Activated CD8-positive, alpha-beta memory T cell treated with anti-CD3 and anti-CD28 coated beads for 36 hours (primary cell): ENCODE results near the gene EDIL3. TPM values are rescaled to one million over a fixed set of nuclear protein-coding genes. Genes with fewer than 3 reads are reported as not detected.
"Not testable (repeated sequence)": the region's sequence is repeated elsewhere in the genome, so short reads cannot be mapped to it uniquely, and the experiment has no call there.

Experiments used
- CTCF ChIA-PET: fragments of 350-600 bp; sonication (Branson Sonifier 250); formaldehyde crosslinking; loops from one replicate; lab custom pipeline; 2021; ENCODE audit warnings: antibody characterized with exemption; lab: Charles Lee
- POLR2A ChIA-PET: fragments of 350-600 bp; sonication (Branson Sonifier 250); formaldehyde crosslinking; loops from one replicate; lab custom pipeline; 2021; ENCODE audit warnings: antibody characterized with exemption; lab: Charles Lee
- total RNA-seq, 2 experiments: library from RNA; stranded (reverse); gene quantifications; one replicate each; pipeline ENCODE4 v1.2.3, GENCODE V29; 2021

EDIL3 gene
- total RNA-seq, 2 experiments from 2014 or later = not detected

DNA sequence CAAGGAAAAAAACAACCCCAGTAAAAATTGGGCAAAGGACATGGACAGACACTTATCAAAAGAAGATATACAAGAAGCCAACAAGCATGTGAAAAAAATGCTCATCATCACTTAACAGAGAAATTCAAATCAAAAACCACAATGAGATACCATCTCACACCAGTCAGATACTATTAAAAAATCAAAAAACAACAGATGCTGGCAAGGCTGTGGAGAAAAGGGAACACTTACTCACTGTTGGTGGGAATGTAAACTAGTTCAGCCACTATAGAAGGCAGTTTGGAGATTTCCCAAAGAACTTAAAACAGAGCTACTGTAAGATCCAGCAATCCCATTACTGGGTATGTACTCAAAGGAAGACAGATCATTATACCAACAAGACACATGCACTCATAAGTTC lies 157.4 kb downstream of the EDIL3 start:
- POLR2A ChIA-PET = no interaction called here
- CTCF ChIA-PET = no interaction called here

DNA sequence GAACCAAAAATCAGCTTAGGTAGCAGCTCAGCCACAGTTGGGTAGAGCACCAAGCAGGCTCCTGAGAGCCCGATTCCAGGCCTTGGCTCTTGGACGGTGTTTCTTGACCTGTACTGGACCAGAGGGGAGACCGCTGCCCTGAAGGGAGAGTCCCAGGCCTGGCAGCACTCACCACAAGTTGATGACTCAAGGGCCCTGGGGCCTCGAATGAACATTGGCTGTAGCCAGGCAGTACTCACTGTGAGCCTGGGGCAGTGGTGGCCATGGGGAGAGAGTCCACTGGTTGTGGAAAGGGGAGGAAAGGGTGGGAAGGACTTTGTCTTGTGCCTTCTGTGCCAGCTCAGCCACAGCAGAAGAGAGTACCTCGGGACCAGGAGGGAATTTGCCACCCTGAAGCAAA lies 166.1 kb downstream of the EDIL3 start:
- ChIA-PET CTCF (no interaction called here), POLR2A (no interaction called here)

DNA sequence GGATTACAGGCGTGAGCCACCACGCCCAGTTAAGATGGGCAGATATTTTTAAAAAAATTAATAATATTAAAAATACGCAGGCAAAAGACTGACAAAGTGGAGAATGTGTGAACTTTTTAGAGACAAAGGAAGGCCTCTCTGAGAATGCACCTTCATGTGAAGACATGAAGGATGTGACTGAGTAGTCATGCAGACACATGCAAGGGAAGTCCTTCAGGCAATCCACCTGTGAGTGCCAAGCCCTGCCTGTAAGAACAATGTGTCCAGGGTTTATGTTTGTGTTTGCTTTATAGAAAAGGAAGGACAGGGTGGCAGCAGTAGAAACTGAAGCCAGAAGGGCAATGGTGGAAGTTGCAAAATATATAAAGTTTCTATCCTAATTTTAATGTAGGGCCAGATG lies 169.2 kb downstream of the EDIL3 start:
- ChIA-PET POLR2A (no interaction called here), CTCF (no interaction called here)

DNA sequence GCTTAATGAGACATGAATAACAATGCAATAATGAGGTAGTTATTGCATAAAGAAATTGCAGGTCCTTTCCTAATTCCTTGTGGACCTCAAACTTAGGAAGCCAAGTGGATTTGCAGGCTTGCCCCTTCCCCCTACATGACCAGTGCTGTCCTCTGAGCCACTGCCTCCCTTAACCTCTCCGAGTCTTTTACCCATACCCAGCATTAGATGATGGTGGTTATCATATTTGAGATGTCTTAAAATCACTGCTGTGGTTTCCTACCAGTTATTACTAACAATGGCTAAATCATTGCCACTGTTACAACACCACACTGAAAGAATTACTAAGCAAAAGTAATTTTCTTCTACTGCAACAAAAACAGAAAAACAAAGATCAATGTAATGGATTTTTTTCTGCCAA lies 170.8 kb downstream of the EDIL3 start:
- CTCF ChIA-PET = no interaction called here

DNA sequence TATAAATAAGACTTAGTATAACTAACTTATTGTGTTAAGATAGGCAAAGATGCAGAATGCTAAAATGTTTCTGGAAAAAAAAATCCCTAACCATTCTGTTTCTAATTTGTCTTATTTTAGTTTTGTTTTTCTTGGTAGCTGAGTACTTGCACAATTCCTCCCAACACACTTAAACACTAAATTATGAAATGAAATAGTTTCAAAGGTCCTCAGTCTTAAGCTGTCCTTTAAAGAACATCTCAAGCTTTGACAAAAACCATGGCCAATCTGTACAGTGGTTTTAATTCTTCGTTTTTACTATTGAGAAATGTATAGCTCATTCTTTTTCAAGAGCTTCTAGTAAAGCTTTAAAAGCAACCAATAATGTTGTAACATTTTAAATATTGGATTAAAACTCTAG lies 171.5 kb downstream of the EDIL3 start:
- CTCF ChIA-PET = no interaction called here
- POLR2A ChIA-PET = no interaction called here

More for the DNA sequence above, 170.8 kb downstream of the EDIL3 start:
- POLR2A ChIA-PET = no interaction called here

DNA sequence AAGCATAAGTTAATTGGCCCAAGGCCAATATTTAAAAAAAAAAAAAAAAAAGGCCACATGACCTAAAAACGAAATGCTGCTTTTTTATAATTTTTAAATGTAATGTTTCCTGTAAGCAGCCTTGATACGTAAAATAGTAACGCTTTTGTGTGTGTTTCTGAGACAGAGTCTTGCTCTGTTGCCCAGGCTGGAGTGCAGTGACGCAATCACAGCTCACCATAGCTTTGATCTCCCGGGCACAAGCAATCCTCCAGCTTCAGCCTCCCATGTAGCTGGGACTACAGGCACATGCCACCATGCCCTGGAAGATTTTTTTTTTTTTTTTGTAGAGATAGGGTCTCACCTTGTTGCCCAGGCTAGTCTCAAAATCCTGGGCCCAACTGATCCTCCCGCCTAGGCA lies 179.9 kb downstream of the EDIL3 start:
- ChIA-PET CTCF (no interaction called here), POLR2A (no interaction called here)

DNA sequence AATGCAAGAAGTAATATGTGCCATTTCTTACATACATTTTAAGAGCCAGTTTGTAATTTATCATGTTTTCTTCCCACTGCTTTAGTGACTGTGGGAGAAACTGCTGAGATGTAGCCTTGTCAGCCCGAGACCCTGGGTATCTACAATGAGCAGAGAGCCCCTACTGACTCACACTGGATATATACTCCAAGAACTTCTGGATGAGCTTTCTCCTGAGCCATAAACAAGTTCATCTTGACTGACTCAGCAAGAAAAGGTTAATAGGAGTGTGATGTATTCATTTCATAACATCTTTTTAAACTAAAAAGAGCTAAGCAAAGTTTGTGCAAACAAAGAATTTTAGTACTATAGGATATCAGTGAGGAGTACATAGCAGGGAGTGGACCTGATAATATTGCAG lies 182.5 kb downstream of the EDIL3 start:
- ChIA-PET POLR2A (no interaction called here), CTCF (no interaction called here)

DNA sequence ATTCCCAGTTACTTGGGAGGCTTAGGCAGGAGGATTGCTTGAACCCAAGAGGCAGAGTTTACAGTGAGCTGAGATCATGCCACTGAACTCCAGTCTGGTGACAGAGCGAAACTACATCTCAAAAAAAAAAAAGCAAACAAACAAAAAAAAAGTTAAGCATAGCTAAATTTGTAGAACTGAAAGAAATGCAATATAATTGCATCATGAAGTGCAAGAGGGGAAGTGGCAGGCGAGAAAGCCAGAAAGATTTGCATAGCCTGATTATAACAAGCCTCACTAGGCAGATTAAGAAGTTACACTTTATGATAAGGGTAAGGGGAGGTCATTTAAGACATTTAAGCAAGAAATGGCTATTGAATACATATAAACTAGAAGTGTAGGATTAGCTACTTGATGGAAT lies 187.1 kb downstream of the EDIL3 start:
- POLR2A ChIA-PET = no interaction called here
- CTCF ChIA-PET = no interaction called here

DNA sequence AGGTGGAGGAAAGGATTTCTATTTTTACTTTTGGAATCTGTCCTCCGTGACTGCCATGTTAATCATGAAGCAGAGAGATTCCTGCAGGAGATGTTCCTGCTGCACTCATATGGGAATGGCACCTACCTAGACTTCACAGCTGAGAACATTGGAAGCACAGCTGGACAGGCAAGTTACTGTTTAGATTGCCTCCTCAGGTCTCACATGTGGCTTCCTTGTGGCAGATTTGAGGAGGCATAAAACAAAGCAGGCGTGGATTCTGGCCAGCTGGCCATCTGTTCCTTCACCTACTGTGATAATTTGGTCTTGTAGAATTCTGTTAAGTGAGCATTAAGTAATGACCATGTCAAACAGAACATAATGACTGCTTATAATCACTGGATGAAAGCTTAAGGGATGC lies 193.4 kb downstream of the EDIL3 start:
- ChIA-PET POLR2A (no interaction called here), CTCF (no interaction called here)

DNA sequence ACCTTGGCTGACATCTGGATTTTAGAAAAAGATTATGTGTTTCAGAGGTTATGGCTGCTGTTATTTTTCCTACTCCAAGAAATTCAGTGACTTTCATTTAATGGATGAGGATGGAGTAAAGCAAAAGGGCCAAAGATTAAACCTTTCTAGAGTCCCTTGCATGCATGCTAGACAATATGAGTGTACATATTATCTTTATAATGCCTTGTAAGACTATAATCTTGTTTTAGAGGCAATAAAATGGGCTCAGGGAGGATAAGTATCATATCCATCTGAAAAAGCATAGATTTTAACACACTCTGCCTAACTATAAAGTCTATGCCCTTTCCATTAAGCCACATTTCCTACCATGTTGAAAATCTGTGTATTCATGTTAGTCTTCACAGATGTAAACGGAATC lies 199.8 kb downstream of the EDIL3 start:
- CTCF ChIA-PET = no interaction called here
- POLR2A ChIA-PET = no interaction called here

DNA sequence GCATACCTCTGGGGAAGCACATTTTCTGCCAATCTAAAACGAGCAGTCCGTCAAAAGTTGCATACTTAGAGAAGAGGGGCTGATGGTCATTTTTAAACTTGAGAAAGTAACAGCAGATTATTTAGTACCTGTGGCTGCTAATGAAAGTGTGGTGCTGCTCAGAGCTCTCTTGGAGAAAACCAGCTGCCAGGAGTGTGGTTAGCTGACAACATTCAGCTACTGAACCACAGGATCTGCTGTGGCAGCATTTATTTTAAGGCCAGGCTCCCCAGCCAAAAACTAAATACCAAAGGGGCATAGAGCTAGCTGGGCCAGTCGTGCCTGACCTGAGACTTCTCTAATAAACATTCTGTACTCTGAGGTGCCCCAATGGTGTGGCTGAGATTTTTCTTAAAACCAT lies 203.6 kb downstream of the EDIL3 start:
- POLR2A ChIA-PET = no interaction called here
- CTCF ChIA-PET = no interaction called here

DNA sequence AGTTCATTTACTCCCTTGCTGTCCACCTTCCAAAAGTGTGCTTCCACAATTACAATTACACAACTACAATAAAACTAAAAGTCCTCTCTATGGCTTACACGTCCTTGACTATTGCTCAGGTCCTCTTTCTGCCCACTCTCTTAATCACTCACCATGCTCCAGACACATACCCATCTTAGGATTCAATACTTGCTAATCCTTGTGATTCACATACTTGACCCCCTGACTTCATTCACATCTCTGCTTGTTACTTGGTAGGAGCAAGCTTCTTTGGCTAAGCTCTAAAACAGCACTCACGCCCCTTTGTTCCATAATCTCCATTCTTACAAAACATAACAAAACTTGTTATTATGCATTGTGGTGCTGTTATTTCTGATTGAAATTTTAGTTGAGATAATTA lies 215.8 kb downstream of the EDIL3 start:
- POLR2A ChIA-PET = no interaction called here
- CTCF ChIA-PET = no interaction called here

DNA sequence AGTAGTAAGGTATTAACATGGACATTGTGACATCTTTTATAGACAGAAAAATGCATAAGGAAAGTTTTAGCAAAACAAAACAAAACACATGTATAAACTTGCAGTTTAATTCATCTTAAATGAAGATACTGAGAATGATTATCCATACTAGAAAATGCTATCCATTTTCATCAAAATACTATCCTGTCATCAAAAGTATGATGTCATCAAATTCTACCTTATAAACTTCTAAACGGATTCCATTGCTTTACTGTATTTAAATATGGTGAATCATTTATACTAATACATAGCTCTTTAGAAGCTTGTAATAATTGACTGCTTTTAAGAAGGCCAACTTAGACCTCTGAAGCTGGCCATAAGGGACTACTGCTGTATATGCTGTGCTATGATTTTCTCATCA lies 221.0 kb downstream of the EDIL3 start:
- POLR2A ChIA-PET = no interaction called here
- CTCF ChIA-PET = no interaction called here

DNA sequence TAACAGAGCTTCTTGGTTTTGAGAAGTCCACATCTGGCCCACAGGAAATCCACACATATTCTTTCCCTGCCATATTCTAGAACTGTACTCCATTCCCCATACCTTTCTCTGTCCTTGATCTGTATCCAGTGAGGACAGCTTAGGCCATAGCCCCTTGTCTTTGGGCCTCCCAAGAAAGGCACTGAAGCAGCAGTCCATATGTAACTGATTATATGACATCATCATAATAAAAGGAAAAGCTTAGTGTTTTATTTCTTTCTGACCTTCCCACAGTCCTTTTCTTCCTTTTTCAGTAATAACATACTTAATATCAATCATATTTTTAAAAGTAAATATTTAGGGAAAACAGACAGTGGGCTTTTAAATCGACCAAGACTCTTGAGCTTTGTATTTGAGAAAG lies 222.0 kb downstream of the EDIL3 start:
- ChIA-PET POLR2A (no interaction called here), CTCF (no interaction called here)

DNA sequence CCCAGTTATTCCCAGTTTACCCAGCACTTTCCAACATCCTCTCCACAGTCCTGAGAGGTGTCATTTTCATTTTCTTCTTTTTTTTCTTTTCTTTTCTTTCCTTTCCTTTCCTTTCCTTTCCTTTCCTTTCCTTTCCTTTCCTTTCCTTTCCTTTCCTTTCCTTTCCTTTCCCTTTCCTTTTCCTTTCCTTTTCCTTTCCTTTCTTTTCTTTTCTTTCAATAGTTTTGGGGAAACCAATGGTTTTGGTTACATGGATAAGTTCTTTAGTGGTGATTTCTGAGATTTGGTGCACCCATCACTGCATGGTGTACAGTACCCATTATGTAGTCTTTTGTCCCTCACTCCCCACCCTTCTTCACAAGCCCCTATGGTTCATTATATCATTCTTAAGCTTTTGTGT lies 224.0 kb downstream of the EDIL3 start:
- POLR2A ChIA-PET, CTCF ChIA-PET: not testable (repeated sequence)

DNA sequence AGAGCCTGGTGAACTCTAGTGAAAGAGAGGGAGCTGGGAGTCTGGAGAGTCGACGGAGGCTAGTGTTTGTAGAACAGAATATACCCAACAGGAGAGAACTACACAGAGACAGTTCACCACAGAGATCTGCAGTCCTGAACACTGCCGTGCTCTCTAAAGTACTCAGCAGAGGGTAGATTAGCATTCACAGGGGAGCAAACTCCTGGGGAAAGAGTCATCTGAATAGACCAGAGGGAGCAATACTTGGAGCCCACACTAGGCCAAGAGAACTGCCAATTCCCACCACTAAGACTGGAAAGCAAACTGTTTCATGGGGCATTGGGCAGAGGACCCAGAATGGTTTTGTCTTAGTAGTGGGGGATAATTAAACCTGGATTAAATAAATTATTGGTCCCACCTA lies 235.6 kb downstream of the EDIL3 start:
- POLR2A ChIA-PET = no interaction called here

DNA sequence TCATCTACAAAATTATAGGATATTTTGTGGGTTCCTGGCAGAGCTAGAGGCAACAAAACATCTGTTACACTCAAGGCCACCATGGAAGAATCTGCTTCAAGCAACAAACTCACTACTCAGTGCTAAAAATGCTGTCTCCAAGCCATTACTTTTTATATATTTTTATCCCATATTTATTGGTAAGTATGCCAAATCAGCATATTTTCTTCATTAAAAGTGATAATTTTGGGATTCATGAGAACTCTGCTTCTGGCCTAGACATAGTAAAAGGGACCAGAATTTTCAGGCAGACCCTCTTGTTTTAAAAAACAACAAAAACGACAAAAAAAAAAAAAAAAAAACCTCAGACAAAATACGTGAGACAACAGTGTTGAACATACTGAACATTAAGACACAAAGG lies 236.0 kb downstream of the EDIL3 start:
- CTCF ChIA-PET = no interaction called here
- POLR2A ChIA-PET = no interaction called here

More for the DNA sequence above, 235.6 kb downstream of the EDIL3 start:
- CTCF ChIA-PET = no interaction called here

DNA sequence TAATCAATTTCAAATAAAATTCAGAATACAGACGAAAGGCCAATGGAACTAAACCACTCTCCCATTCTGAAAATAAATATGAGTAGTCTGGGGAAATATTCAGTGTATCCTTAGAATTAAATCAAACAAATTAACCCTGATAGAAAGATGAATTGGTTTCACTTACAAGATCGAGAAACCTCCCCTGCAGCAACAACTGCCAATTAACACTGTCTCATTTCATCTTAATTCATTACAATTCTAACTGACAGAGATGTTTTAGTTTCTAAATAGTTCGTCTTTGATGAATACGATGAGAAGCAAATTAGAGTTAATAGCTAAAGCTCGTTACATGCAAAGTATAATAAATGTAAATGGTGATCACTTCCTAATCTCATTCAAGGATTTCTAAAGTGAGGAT lies 247.1 kb downstream of the EDIL3 start:
- POLR2A ChIA-PET = no interaction called here
- CTCF ChIA-PET = no interaction called here

DNA sequence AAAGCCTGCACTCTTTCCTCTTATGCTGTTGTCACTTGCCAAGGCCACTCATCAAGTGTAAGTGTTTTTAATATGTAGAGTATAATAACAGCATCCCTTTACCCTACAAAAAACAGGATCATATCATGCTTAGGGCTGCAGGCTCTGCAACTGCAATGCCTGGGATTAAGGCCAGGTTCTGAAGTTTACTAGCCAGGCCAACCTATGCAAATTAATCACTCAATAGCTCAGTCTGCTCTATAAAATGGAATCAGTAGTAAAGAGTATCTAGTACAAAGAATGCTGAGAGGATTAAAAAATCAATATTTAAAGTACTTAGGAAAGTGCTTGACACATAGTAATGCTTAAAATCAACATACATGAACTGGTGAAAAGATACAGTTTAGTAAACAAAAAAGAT lies 253.3 kb downstream of the EDIL3 start:
- ChIA-PET CTCF (no interaction called here), POLR2A (no interaction called here)

DNA sequence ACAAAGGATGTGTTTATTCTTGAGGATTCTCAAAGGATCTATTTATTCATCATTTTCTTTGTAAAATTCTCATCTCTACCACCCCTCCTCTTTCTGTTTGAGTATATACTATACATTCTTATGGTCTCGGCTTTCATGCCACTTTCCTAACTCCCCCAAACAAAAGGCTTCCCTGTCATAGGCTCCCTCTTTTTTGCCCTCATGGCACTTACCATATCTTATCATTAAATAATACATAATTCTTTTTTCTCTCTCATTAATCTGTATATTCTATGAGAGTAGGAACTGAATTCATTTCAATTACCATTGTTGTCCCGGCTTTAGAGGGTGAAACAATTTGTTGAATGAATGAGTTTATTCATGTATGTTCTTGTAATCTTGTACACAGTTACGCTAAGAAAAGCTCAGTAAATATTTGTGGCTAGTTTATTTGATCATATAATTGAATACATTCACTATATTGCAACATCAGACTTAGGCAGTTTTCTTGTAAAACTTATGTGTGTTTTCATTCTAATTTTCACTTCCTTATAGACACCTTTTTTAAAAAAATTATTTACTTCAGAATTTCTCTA lies 254.6 kb downstream of the EDIL3 start:
- POLR2A ChIA-PET = no interaction called here

DNA sequence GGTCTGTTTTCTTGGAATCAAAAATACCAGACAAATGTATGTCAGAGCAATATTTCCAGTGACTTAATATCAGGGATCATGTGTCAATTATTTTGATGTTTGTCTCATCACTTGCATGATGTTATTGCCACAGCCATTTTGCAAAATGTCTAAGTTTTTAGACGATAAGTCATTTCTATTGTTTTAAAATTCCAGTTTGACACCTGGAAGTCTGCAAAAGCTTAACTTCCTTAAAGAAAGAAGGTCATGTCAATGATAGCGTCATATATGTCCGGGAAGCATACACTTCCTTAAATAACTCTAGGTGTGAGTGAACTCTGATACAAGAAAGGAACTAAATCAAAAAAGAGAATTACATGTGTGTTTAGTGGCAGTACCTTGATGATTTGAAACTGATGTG lies 259.5 kb downstream of the EDIL3 start:
- POLR2A ChIA-PET = no interaction called here
- CTCF ChIA-PET = no interaction called here

More for the DNA sequence above, 254.6 kb downstream of the EDIL3 start:
- CTCF ChIA-PET = no interaction called here

DNA sequence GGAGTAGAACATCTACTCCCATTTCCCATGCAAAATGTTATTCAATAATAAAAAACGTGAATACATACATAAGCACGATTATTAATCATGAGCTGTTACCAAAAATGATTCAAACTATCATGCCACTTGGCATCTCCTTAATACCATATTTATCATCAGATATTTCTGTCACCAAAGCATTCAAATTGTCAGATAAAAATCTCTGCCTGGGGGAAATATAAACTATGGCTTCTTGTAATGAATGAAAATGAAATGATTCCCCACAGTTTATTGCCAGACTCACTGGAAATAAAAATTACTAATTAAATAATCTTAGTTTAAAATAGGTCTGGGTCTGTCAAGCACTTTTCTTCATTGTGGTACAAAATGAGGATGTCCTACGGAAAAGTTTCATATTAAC lies 265.4 kb downstream of the EDIL3 start:
- CTCF ChIA-PET = no interaction called here
- POLR2A ChIA-PET = no interaction called here
